GM21390 (cell line): ENCODE data around the gene BUD31.
A peak's percentile ranks its signal among the peaks of the same experiment; 100 is the strongest.
"Not testable (repeated sequence)": the region's sequence is repeated elsewhere in the genome, so short reads cannot be mapped to it uniquely, and the experiment has no call there.

Source experiments
- ATAC-seq: cut with Tn5 transposase; IDR thresholded peaks from one replicate; pipeline ENCODE4 v1.9.1; 2021; ENCODE audit not compliant: unreplicated experiment

The BUD31 gene

GRCh38 chr7:99380032-99380822 is 28.5 kb upstream of the BUD31 start:
- peak; percentile 50 for ATAC-seq

GRCh38 chr7:99380823-99381663 is 27.7 kb upstream of the BUD31 start:
- ATAC-seq: peak; percentile 69

GRCh38 chr7:99381664-99382075 is 27.1 kb upstream of the BUD31 start:
- ATAC-seq: no peak

GRCh38 chr7:99383203-99383602 is 25.6 kb upstream of the BUD31 start:
- ATAC-seq: no peak

GRCh38 chr7:99383791-99384370 is 24.9 kb upstream of the BUD31 start:
- no peak for ATAC-seq

- ATAC-seq: no peak
Observed at GRCh38 chr7:99384523-99384922, 24.2 kb upstream of the BUD31 start.

GRCh38 chr7:99385564-99385963 is 23.2 kb upstream of the BUD31 start:
- no peak for ATAC-seq

GRCh38 chr7:99386584-99387238 is 22.1 kb upstream of the BUD31 start:
- ATAC-seq: no peak

- not testable (repeated sequence) for ATAC-seq
Observed at GRCh38 chr7:99387239-99387635, 21.5 kb upstream of the BUD31 start.

GRCh38 chr7:99387912-99388311 is 20.9 kb upstream of the BUD31 start:
- no peak for ATAC-seq

- no peak for ATAC-seq
Observed at GRCh38 chr7:99389772-99390171, 19.0 kb upstream of the BUD31 start.

GRCh38 chr7:99390941-99391602 is 17.7 kb upstream of the BUD31 start:
- ATAC-seq: no peak

- ATAC-seq: no peak
Observed at GRCh38 chr7:99392046-99392445, 16.7 kb upstream of the BUD31 start.

- ATAC-seq: no peak
Observed at GRCh38 chr7:99392659-99393354, 16.0 kb upstream of the BUD31 start.

- no peak for ATAC-seq
Observed at GRCh38 chr7:99393355-99394187, 15.2 kb upstream of the BUD31 start.

- no peak for ATAC-seq
Observed at GRCh38 chr7:99394188-99394502, 14.6 kb upstream of the BUD31 start.

GRCh38 chr7:99395616-99396327 is 13.0 kb upstream of the BUD31 start:
- ATAC-seq: no peak

- no peak for ATAC-seq
Observed at GRCh38 chr7:99396418-99397296, 12.1 kb upstream of the BUD31 start.
